Activated T-helper 2 cell treated with anti-CD3 and anti-CD28 coated beads, Interferon-gamma antibody, Interleukin-2, Interleukin-4, amounts not matched to agents 10 μg/mL and 5 μg/mL and 100 μg/mL, durations not matched to agents 14 hours and 24 hours and 36 hours (primary cell): ENCODE results near the gene HNMT. TPM values are rescaled to one million over a fixed set of nuclear protein-coding genes. Genes with fewer than 3 reads are reported as not detected.

Experiments
- DNase-seq: peaks from one replicate; pipeline ENCODE4 v3.0.0; 2021; ENCODE audit warnings: low spot score
- H3K27ac Mint-ChIP-seq: one replicate; pipeline ENCODE4 v1.8.0; 2021; ENCODE audit warnings: mixed read lengths
- H3K27me3 Mint-ChIP-seq: one replicate; pipeline ENCODE4 v1.8.0; 2021; ENCODE audit warnings: low read depth, mixed read lengths
- H3K36me3 Mint-ChIP-seq: one replicate; pipeline ENCODE4 v1.8.0; 2021; ENCODE audit warnings: low read depth, mixed read lengths
- H3K4me1 Mint-ChIP-seq: one replicate; pipeline ENCODE4 v1.8.0; 2021; ENCODE audit warnings: low read depth, mixed read lengths
- H3K4me3 Mint-ChIP-seq: one replicate; pipeline ENCODE4 v1.8.0; 2021; ENCODE audit warnings: low read depth, mild to moderate bottlenecking, moderate library complexity, mixed read lengths
- H3K9me3 Mint-ChIP-seq: one replicate; pipeline ENCODE4 v1.8.0; 2021; ENCODE audit warnings: mixed read lengths
- intact Hi-C: fragments of 100-400 bp; cut with micrococcal nuclease; formaldehyde crosslinking; loops from one replicate; pipeline ENCODE4 v1.15.1; 2023
- total RNA-seq: library from RNA; stranded (reverse); gene quantifications from 2 replicates; pipeline ENCODE4 v1.2.3, GENCODE V29; 2022

HNMT gene
- total RNA-seq, 1 donor from 2014 or later, result not detected

DNA sequence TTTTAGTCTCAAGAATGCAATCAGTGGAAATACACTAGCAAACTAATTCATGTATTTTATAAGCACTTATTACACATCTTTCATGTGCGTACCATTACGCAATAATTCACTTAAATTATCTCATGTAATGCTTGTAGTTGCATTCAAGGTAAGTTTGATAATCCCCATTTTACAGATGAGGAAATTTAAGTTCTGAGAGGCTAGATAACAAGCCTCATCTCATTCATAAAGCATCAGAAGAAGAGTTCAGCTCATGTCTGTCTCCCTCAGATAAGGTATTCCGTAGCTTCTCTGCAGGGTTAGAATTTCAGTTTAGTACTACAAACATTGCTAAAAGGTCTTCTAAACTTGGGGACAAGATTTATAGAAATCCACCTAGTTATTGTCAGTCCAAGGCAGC is 47.8 kb downstream of the HNMT start:
- H3K27ac Mint-ChIP-seq, result no peak overlapping the region
- DNase-seq, result no peak
- H3K4me1 Mint-ChIP-seq, result no peaks in the 10 kb centered on the region
- intact Hi-C loops, result no loop called here
- no peaks in the 10 kb centered on the region for H3K9me3 Mint-ChIP-seq
- no peaks in the 10 kb centered on the region for H3K36me3 Mint-ChIP-seq
- no peaks in the 10 kb centered on the region for H3K27me3 Mint-ChIP-seq
- no peak overlapping the region for H3K4me3 Mint-ChIP-seq

DNA sequence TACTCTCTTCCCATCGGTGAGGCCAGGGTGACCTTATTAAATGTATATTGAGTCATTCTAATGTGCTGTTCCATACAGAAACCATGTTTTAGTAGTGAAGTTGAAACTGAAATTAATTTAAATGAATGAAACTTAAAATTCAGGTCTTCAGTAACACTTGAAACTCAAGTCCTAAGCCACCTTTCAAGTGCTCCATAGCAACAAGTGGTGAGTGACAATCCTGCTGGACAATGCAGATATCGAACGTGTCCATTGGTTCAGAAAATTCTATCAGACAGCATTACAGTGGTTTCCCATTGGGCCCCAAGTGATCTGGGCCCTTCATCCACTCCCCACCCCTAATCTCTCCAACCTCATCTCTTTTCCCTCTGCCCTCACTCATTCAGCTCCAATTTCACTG is 48.7 kb downstream of the HNMT start:
- no peak overlapping the region for H3K4me3 Mint-ChIP-seq
- H3K36me3 Mint-ChIP-seq, result no peaks in the 10 kb centered on the region
- no peak overlapping the region for H3K27ac Mint-ChIP-seq
- H3K4me1 Mint-ChIP-seq, result no peaks in the 10 kb centered on the region
- H3K27me3 Mint-ChIP-seq, result no peaks in the 10 kb centered on the region
- H3K9me3 Mint-ChIP-seq, result no peaks in the 10 kb centered on the region
- DNase-seq, result no peak
- intact Hi-C loops, result no loop called here

DNA sequence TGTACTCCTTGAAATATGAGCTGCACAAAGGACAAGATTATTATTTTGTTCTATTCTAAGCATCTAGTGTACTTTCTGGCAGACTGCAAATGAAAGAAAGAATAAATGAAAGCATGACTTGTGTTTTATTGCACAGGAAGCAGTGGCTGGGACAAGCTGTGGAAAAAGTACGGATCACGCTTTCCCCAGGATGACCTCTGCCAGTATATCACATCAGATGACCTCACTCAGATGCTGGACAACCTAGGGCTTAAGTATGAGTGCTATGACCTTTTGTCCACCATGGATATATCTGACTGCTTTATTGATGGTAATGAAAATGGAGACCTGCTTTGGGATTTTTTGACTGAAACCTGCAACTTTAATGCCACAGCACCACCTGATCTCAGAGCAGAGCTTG is 49.4 kb downstream of the HNMT start:
- no peak for DNase-seq
- H3K4me3 Mint-ChIP-seq, result no peak overlapping the region
- H3K36me3 Mint-ChIP-seq, result no peaks in the 10 kb centered on the region
- H3K4me1 Mint-ChIP-seq, result no peaks in the 10 kb centered on the region
- no peak overlapping the region for H3K27ac Mint-ChIP-seq
- intact Hi-C loops, result no loop called here
- no peaks in the 10 kb centered on the region for H3K9me3 Mint-ChIP-seq
- H3K27me3 Mint-ChIP-seq, result no peaks in the 10 kb centered on the region

DNA sequence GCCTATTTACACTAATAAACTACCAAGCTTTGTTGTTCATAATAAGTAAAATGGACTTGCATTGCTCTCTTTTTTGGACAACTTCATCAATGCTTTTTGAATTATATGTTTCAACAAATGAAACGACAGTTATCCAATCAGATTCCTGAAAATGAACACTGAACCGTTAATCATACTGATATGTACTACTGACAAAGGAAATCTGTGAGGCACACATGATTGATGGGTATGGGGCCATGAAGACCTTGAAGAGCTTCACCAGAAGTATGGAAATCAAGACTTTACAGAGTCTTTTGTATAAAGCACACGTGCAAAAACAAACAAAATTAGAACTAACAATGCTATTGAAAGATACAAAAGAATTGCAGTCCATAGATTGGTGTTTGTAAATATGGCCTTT is 51.2 kb downstream of the HNMT start:
- H3K4me3 Mint-ChIP-seq, result no peak overlapping the region
- no peaks in the 10 kb centered on the region for H3K36me3 Mint-ChIP-seq
- H3K27me3 Mint-ChIP-seq, result no peaks in the 10 kb centered on the region
- intact Hi-C loops, result no loop called here
- H3K9me3 Mint-ChIP-seq, result no peaks in the 10 kb centered on the region
- H3K27ac Mint-ChIP-seq, result no peak overlapping the region
- no peak for DNase-seq
- H3K4me1 Mint-ChIP-seq, result no peaks in the 10 kb centered on the region

DNA sequence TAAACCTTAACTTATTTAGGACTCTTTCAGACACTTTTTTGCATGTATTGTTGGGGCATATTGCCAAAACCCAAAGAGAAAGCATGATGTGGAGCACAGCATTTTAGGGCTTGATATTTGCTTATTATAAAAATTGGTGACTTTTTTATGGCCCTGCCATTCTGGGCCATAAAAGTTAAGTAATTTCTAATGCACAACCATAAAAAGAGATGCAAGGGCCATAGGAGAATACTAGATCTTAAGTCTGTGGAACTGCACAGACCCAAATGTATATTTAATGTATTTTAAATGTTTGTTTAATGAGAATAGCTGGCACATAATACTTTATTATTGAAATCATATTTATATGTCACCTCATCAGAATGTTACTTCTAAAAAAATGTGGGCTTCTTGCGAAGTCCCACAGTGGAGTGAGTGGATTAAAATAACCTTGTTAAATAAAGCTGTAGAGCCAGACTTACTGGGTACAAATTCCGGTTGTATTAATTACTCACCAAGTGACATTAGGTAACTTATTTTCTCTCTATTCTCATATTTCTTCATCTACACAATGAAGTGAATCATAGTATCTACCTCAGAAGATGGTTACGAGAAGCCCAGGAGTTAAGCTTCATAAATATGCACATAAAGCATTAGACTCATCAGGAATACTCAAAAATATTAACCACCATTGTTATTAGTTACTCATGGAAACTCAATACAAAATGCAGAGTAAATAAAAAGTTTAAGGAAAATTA is 52.2 kb downstream of the HNMT start:
- H3K27ac Mint-ChIP-seq, result no peak overlapping the region
- DNase-seq, result no peak
- no peaks in the 10 kb centered on the region for H3K27me3 Mint-ChIP-seq
- H3K4me3 Mint-ChIP-seq, result no peak overlapping the region
- no peaks in the 10 kb centered on the region for H3K36me3 Mint-ChIP-seq
- intact Hi-C loops, result no loop called here
- H3K9me3 Mint-ChIP-seq, result no peaks in the 10 kb centered on the region
- H3K4me1 Mint-ChIP-seq, result no peaks in the 10 kb centered on the region

DNA sequence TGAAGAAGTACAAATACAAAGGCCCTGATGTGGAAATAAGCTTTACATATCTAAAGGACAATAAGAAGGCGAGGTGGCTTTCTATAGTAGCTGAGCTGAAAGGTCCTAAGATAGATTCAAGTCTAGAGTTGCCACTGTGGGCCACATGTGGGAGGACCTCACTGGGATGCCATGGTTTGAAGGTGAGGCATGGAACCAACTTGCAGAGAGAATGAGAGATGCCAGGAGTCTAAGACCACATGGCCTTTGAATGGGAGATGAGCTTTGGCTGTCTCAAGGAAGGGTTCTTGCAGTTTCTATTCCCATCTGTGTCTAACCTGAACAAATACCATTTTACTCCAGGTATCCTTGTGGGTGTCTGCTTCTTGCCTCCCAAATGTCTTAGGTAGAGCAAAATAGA is 53.6 kb downstream of the HNMT start:
- intact Hi-C loops, result no loop called here
- H3K27ac Mint-ChIP-seq, result no peak overlapping the region
- H3K9me3 Mint-ChIP-seq, result no peaks in the 10 kb centered on the region
- H3K4me3 Mint-ChIP-seq, result no peak overlapping the region
- no peaks in the 10 kb centered on the region for H3K27me3 Mint-ChIP-seq
- no peak for DNase-seq
- H3K36me3 Mint-ChIP-seq, result no peaks in the 10 kb centered on the region
- no peaks in the 10 kb centered on the region for H3K4me1 Mint-ChIP-seq

DNA sequence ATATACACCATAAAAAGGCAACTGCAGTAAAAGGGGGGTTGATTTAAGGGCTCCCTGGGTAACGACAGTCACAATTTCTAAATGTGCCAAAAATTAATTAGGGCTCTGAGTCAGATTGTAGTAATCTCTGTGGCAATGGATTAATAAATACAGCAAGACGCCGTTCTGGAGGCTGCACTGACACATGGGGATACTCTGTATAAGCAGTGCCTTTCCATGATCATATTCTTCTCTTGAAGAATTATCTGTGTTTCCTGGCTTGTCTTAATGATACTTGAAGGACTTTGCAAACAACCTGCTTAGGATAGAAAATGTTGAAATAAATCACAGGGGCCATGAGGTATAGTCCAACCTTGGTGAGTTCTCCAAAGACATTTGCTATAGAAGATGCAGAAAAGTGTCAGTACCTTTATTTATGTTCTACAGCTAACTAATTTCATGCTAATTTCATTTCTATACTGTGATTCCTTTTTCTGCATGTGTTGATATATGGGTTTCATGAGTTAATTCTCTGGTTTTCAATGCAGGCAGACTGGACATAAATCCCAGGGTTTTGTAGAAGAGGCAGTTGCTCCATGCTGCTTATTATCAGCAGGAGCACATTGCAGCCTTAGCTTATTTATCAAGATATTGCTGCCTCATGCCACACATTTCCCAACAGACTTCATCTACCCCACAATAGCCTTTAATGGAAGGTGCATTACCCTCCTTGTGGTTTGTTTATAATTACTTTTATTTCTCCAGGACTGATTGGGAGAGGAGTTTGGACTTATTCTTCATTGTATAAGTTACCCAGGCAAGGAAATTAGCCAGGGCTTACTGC is 54.8 kb downstream of the HNMT start:
- no peak overlapping the region for H3K4me3 Mint-ChIP-seq
- DNase-seq, result no peak
- no peaks in the 10 kb centered on the region for H3K36me3 Mint-ChIP-seq
- H3K27me3 Mint-ChIP-seq, result no peaks in the 10 kb centered on the region
- no peaks in the 10 kb centered on the region for H3K4me1 Mint-ChIP-seq
- no peaks in the 10 kb centered on the region for H3K9me3 Mint-ChIP-seq
- intact Hi-C loops, result no loop called here
- no peak overlapping the region for H3K27ac Mint-ChIP-seq

DNA sequence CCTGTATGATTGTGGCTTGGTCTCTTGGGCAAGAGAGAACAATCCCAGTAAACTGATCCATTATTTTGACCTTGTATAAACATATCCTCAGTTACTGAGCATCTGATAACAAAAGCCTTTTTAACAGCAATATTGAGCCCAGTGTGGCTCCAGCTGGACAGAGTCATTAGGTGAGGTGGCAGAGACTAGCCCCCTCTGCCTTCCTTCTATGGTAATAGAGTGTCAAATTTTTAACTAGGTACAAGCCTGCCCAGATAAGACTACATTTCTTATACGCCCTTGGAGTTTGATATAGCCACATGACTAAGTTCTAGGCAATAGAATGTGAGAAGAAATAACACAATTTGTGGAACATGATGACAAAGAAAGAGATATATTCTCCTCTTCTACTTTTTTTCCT is 56.2 kb downstream of the HNMT start:
- DNase-seq, result no peak
- no peaks in the 10 kb centered on the region for H3K27me3 Mint-ChIP-seq
- H3K4me1 Mint-ChIP-seq, result no peaks in the 10 kb centered on the region
- intact Hi-C loops, result no loop called here
- no peaks in the 10 kb centered on the region for H3K36me3 Mint-ChIP-seq
- no peak overlapping the region for H3K4me3 Mint-ChIP-seq
- H3K27ac Mint-ChIP-seq, result no peak overlapping the region
- no peaks in the 10 kb centered on the region for H3K9me3 Mint-ChIP-seq

DNA sequence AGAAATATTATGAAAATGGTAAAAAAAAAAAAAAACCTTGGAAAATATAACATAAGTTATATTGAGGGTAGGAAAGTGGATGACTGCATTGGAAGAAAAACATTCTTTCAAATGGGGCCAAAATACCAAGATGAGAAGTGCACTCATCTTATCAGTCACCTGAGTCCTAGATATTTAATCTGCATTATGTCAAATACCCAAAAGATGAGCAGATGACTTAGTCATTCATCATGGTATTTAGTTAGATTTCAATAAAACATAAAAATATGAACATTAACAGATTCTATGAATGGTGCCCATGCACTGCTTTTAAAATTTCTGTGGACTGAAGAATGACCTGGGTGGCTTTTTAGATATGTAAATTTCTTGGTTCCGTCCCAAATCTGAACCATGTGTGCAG is 56.9 kb downstream of the HNMT start:
- H3K4me1 Mint-ChIP-seq, result no peaks in the 10 kb centered on the region
- no peak overlapping the region for H3K4me3 Mint-ChIP-seq
- H3K27me3 Mint-ChIP-seq, result no peaks in the 10 kb centered on the region
- H3K27ac Mint-ChIP-seq, result no peak overlapping the region
- H3K9me3 Mint-ChIP-seq, result no peaks in the 10 kb centered on the region
- DNase-seq, result no peak
- intact Hi-C loops, result no loop called here
- H3K36me3 Mint-ChIP-seq, result no peaks in the 10 kb centered on the region

DNA sequence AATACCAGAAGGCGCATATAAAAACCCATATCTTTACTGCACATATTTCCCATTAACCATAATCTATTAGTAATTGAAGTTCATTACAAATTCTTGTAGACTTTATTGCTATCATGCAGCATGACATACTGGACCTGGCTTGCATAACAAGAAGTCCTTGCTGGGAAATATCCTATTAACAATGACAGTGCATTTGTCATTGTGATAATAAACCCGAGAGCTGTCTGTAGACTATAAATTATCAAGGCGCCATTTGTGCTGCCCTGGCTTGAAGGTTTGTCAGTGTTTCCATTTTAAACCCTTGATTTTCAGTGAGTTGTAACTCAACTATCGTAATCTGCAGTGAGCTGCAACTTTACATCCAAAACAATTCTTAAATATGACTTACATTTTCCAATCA is 59.0 kb downstream of the HNMT start:
- no peak for DNase-seq
- Mint-ChIP-seq H3K4me3 (no peak overlapping the region), H3K27ac (no peak overlapping the region), H3K9me3 (no peaks in the 10 kb centered on the region), H3K4me1 (no peaks in the 10 kb centered on the region), H3K36me3 (no peaks in the 10 kb centered on the region), H3K27me3 (no peaks in the 10 kb centered on the region)
- intact Hi-C loops, result no loop called here

DNA sequence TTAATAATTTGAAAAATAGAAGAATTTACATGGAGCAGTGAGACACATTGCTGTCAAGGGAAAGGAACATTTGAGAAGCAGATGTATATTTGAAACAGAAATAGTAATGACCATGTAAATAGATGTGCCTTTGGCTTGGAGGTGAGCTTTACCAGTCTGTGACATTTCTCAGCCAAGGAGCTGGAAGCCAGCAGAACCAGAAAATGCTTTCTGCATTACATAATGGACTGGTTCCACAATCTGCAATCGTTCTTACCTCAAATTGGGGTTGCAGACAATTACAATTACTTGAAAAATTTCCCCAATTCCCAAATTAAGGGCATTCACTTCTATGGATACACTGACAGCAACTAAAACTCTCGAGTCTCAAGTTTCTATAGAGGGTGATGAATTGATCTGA is 59.7 kb downstream of the HNMT start:
- no peak overlapping the region for H3K4me3 Mint-ChIP-seq
- no peaks in the 10 kb centered on the region for H3K36me3 Mint-ChIP-seq

DNA sequence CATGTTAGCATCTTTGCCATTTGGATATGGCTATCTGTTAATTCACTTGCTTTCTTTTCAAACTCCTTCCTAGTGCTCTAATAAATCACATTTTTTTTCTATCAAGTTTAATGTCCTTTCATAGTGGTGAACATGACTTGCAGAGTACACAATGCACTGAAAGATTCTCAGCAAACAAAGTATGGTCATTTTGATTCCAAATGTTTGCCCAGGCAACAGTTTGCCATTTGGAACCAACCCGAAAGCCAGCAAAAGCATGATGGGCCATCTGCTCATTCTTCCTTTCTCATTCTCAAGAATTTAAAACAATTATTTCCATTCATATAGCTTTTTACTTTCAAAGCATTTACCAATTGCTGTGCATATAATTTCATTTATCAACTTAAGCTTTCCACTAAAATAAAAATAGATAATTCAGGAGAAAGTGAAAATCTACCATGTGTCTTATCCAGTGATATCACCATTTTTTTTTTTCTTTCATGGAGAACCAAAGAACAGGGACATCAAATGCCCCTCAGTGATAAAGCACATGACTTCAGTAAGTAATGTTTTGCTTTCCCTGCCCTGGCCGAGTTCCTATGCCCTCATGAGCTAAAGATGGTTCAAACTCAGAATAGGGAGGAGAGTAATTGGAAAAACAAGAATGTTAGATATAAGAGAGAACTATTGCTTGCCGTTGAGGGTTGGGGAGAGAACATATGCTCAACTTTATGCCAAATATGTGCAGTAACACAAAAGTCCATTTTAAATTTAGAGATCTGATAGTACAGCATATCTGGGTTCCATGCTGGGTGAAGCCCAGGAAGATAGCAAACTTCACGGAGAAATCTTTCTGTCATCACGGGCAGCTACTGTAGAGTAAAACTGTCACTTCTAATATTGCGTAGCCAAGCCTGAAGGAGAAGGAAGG is 62.1 kb downstream of the HNMT start:
- no peak for DNase-seq
- Mint-ChIP-seq H3K4me3 (no peak overlapping the region), H3K27ac (no peak overlapping the region), H3K27me3 (no peaks in the 10 kb centered on the region), H3K9me3 (no peaks in the 10 kb centered on the region), H3K4me1 (no peaks in the 10 kb centered on the region), H3K36me3 (no peaks in the 10 kb centered on the region)
- intact Hi-C loops, result no loop called here

More for the DNA sequence above, 59.7 kb downstream of the HNMT start:
- Mint-ChIP-seq H3K27ac (no peak overlapping the region), H3K9me3 (no peaks in the 10 kb centered on the region), H3K4me1 (no peaks in the 10 kb centered on the region), H3K27me3 (no peaks in the 10 kb centered on the region)
- intact Hi-C loops, result no loop called here
- no peak for DNase-seq

DNA sequence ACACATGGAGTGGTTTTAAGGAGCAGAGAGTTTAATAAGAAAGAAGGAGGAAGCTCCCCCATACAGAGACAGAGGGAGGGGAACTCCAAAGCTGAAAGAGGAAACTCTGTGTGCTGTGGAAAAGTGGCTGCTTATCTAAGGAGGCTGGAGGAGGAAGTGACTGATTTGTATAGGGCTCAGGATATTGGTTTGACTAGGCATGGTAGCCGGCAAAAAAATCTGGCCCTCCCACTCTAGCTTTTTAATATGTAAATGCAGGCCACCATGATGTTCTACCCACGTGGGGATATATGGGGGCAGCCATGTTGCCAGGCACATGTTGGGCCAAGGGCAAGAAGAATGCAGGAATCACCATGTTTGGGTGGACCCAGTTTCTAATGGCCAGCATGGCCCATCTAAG is 64.3 kb downstream of the HNMT start:
- no peaks in the 10 kb centered on the region for H3K36me3 Mint-ChIP-seq
- H3K9me3 Mint-ChIP-seq, result no peaks in the 10 kb centered on the region
- no peaks in the 10 kb centered on the region for H3K27me3 Mint-ChIP-seq
- H3K27ac Mint-ChIP-seq, result no peak overlapping the region
- intact Hi-C loops, result no loop called here
- DNase-seq, result no peak
- no peak overlapping the region for H3K4me3 Mint-ChIP-seq
- H3K4me1 Mint-ChIP-seq, result no peaks in the 10 kb centered on the region
